ENCODE data around the gene TDRKH. TPM values are rescaled to one million over a fixed set of nuclear protein-coding genes. Genes with fewer than 3 reads are reported as not detected.
A peak's percentile ranks its signal among the peaks of the same experiment; 100 is the strongest.

Gene TDRKH
- total and polyA plus RNA-seq, 4 donors, result 1.5 to 6.7 (median 3.8) TPM

- peaks cover 12 to 70% (median 46%) of the 10 kb centered on the region in 4 donors for H3K4me1 ChIP-seq (ENCODE audit: control insufficient read depth in 4 of 4, insufficient read depth in 4 of 4, low read length in 3 of 4)
- no peak for TF ChIP-seq FOXA1 (IDR thresholded peaks at IDR 0.05)
- no peak for TF ChIP-seq RAD21 (IDR thresholded peaks at IDR 0.05)
- TF ChIP-seq TAF1 (conservative IDR thresholded peaks at IDR 0.05), result no peak
- TF ChIP-seq RXRA (IDR thresholded peaks at IDR 0.05), result peak; percentile 19 to 74
- TF ChIP-seq CTCF (IDR thresholded peaks at IDR 0.05; ENCODE audit: low read depth, low read length, missing input control), result no peak
- TF ChIP-seq JUND (IDR thresholded peaks at IDR 0.05), result peak in 1 of 2 donors; percentile 70
- TF ChIP-seq MAX (IDR thresholded peaks at IDR 0.05), result no peak
- TF ChIP-seq HNF4G (IDR thresholded peaks at IDR 0.05), result peak; percentile 15
- TF ChIP-seq SP1 (IDR thresholded peaks at IDR 0.05), result peak; percentile 35
- peak; percentile 57 to 79 for TF ChIP-seq HNF4A (conservative IDR thresholded peaks at IDR 0.05)
- TF ChIP-seq REST (IDR thresholded peaks at IDR 0.05), result peak; percentile 34
- TF ChIP-seq ATF3 (IDR thresholded peaks at IDR 0.05), result no peak
- no peak for TF ChIP-seq GABPA (IDR thresholded peaks at IDR 0.05 in 1 of 2, conservative IDR thresholded peaks at IDR 0.05 in 1 of 2)
- TF ChIP-seq FOXA2 (IDR thresholded peaks at IDR 0.05), result peak; percentile 37
- TF ChIP-seq ZBTB33 (IDR thresholded peaks at IDR 0.05), result no peak
- peak overlapping the region; percentile 58 to 86 for H3K27ac ChIP-seq (ENCODE audit: low read depth in 1 of 2, low read length in 2 of 2)
- WGBS, result 54% methylated on average over 12 of the region's 12 CpGs
- DNase-seq (ENCODE audit: low spot score), result no peak
- no peaks in the 10 kb centered on the region for H3K27me3 ChIP-seq (ENCODE audit: control insufficient read depth in 4 of 4, insufficient read depth in 4 of 4, low read length in 3 of 4)
- no peaks in the 10 kb centered on the region for H3K9me3 ChIP-seq (ENCODE audit: control insufficient read depth in 4 of 4, low read length in 3 of 4)
- H3K9ac ChIP-seq (ENCODE audit: low read depth in 1 of 2, low read length in 2 of 2), result no peak overlapping the region
- no peak overlapping the region for H3K4me3 ChIP-seq (ENCODE audit: low read depth in 1 of 3, low read length in 3 of 3)
- H3K36me3 ChIP-seq (ENCODE audit: control insufficient read depth in 4 of 4, insufficient read depth in 3 of 4, low read depth in 1 of 4, low read length in 3 of 4), result peaks cover 0 to 27% (median 20%) of the 10 kb centered on the region in 4 donors
These were observed 29.0 kb upstream of the TDRKH start for GRCh38 chr1:151819227-151819835.

GRCh38 chr1:151817353-151817730, 27.0 kb upstream of the TDRKH start:
- H3K9me3 ChIP-seq (ENCODE audit: control insufficient read depth in 4 of 4, low read length in 3 of 4), result no peaks in the 10 kb centered on the region
- no peak overlapping the region for H3K4me3 ChIP-seq (ENCODE audit: low read depth in 1 of 3, low read length in 3 of 3)
- WGBS, result 86% methylated on average over 7 of the region's 7 CpGs
- peaks cover 12 to 50% (median 36%) of the 10 kb centered on the region in 4 donors for H3K4me1 ChIP-seq (ENCODE audit: control insufficient read depth in 4 of 4, insufficient read depth in 4 of 4, low read length in 3 of 4)
- peaks cover 0 to 45% (median 34%) of the 10 kb centered on the region in 4 donors for H3K36me3 ChIP-seq (ENCODE audit: control insufficient read depth in 4 of 4, insufficient read depth in 3 of 4, low read depth in 1 of 4, low read length in 3 of 4)
- no peak overlapping the region for H3K9ac ChIP-seq (ENCODE audit: low read depth in 1 of 2, low read length in 2 of 2)
- H3K27ac ChIP-seq (ENCODE audit: low read depth in 1 of 2, low read length in 2 of 2), result no peak overlapping the region
- no peaks in the 10 kb centered on the region for H3K27me3 ChIP-seq (ENCODE audit: control insufficient read depth in 4 of 4, insufficient read depth in 4 of 4, low read length in 3 of 4)
- DNase-seq (ENCODE audit: low spot score), result no peak
- TF ChIP-seq RXRA (IDR thresholded peaks at IDR 0.05) (no peak), MAX (IDR thresholded peaks at IDR 0.05) (no peak), RAD21 (IDR thresholded peaks at IDR 0.05) (no peak), REST (IDR thresholded peaks at IDR 0.05) (no peak), ATF3 (IDR thresholded peaks at IDR 0.05) (no peak), FOXA2 (IDR thresholded peaks at IDR 0.05) (no peak), EGR1 (IDR thresholded peaks at IDR 0.05; ENCODE audit: low read depth in 2 of 2) (no peak), YY1 (IDR thresholded peaks at IDR 0.05) (no peak)
